ENCODE measurements around the gene QSOX1.

DNA sequence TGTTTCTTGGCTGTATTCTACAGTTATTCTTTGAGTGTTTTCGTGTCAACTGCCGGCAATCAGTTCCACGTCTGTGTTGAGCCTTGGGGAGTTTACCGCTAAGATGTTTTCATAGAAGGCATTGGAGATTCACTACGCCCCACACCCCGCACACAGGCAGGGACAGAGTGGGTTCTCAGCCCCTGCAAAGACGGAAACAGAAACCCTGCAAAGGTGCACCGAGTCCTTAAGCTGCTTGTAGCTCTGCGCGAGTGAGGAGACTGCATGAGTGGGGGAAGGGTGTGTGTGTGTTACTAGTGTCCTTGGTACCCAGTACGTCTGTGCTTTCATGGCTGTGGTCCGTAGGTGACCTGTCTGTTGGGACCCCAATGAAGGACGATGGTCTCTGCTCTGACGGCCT is 77.3 kb downstream of the QSOX1 start:
- TF ChIP-seq, protein P1, sequence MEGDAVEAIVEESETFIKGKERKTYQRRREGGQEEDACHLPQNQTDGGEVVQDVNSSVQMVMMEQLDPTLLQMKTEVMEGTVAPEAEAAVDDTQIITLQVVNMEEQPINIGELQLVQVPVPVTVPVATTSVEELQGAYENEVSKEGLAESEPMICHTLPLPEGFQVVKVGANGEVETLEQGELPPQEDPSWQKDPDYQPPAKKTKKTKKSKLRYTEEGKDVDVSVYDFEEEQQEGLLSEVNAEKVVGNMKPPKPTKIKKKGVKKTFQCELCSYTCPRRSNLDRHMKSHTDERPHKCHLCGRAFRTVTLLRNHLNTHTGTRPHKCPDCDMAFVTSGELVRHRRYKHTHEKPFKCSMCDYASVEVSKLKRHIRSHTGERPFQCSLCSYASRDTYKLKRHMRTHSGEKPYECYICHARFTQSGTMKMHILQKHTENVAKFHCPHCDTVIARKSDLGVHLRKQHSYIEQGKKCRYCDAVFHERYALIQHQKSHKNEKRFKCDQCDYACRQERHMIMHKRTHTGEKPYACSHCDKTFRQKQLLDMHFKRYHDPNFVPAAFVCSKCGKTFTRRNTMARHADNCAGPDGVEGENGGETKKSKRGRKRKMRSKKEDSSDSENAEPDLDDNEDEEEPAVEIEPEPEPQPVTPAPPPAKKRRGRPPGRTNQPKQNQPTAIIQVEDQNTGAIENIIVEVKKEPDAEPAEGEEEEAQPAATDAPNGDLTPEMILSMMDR (conservative IDR thresholded peaks at IDR 0.05; ENCODE audit: low read depth, low read length), result no peak
- no peak for TF ChIP-seq RFX5 (IDR thresholded peaks at IDR 0.05; ENCODE audit: low read depth, low read length)
- no peak for TF ChIP-seq POLR2A (IDR thresholded peaks at IDR 0.05; ENCODE audit: low read depth, low read length)
- TF ChIP-seq RCOR1 (IDR thresholded peaks at IDR 0.05; ENCODE audit: insufficient replicate concordance, low read length), result no peak
- TF ChIP-seq, protein P2, sequence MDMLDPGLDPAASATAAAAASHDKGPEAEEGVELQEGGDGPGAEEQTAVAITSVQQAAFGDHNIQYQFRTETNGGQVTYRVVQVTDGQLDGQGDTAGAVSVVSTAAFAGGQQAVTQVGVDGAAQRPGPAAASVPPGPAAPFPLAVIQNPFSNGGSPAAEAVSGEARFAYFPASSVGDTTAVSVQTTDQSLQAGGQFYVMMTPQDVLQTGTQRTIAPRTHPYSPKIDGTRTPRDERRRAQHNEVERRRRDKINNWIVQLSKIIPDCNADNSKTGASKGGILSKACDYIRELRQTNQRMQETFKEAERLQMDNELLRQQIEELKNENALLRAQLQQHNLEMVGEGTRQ (IDR thresholded peaks at IDR 0.05; ENCODE audit: low read depth, low read length), result no peak
- no peak for TF ChIP-seq RAD21 (IDR thresholded peaks at IDR 0.05; ENCODE audit: low read length)
- no peak for TF ChIP-seq MAFK (IDR thresholded peaks at IDR 0.05; ENCODE audit: low read depth, low read length)
- no peak for TF ChIP-seq ELK1 (IDR thresholded peaks at IDR 0.05; ENCODE audit: borderline replicate concordance, low read depth, low read length)
- no peak for TF ChIP-seq MAZ (IDR thresholded peaks at IDR 0.05; ENCODE audit: borderline replicate concordance, low read depth, low read length)
- TF ChIP-seq FOS (IDR thresholded peaks at IDR 0.05; ENCODE audit: low read depth, low read length), result no peak
- TF ChIP-seq CEBPB (IDR thresholded peaks at IDR 0.05; ENCODE audit: low read depth, low read length), result no peak
- no peak for TF ChIP-seq MXI1 (IDR thresholded peaks at IDR 0.05; ENCODE audit: borderline replicate concordance, low read depth, low read length)
- no peak for TF ChIP-seq SMC3 (IDR thresholded peaks at IDR 0.05; ENCODE audit: low read depth, low read length)
- TF ChIP-seq BHLHE40 (IDR thresholded peaks at IDR 0.05; ENCODE audit: low read depth, low read length), result no peak
